ENCODE results near the gene ERBB4. TPM values are rescaled to one million over a fixed set of nuclear protein-coding genes. Genes with fewer than 3 reads are reported as not detected.

Gene ERBB4
- total RNA-seq, 1 experiment from 2014 or later: 0.04 TPM

- Histone ChIP-seq H3K79me1 (ENCODE audit: insufficient read depth, low read depth, low read length, poor library complexity, severe bottlenecking) (no peaks in the 10 kb centered on the region), H3K4me1 (ENCODE audit: insufficient read depth, low read length) (no peaks in the 10 kb centered on the region), H2BK120ac (ENCODE audit: low read depth, low read length, poor library complexity, severe bottlenecking) (no peak overlapping the region), H4K5ac (ENCODE audit: insufficient read length, low read depth, low read length) (no peak overlapping the region), H3K18ac (ENCODE audit: insufficient read length, low read depth, low read length) (no peak overlapping the region), H4K20me1 (ENCODE audit: control insufficient read depth, insufficient read depth, insufficient read length) (no peaks in the 10 kb centered on the region), H2BK5ac (ENCODE audit: insufficient read length, low read length) (no peak overlapping the region), H3K27me3 (ENCODE audit: insufficient read depth, low read length) (no peaks in the 10 kb centered on the region), H3K56ac (ENCODE audit: insufficient read length, low read depth, low read length) (no peak overlapping the region), H3K23me2 (ENCODE audit: insufficient read length, low read depth, low read length, poor library complexity, severe bottlenecking) (no peaks in the 10 kb centered on the region), H3K4me2 (ENCODE audit: insufficient read depth, insufficient read length, low read length) (no peak overlapping the region), H2AFZ (ENCODE audit: low read length) (no peak overlapping the region), H2BK12ac (ENCODE audit: insufficient read length, low read depth, low read length) (no peak overlapping the region), H3K4ac (ENCODE audit: low read depth, low read length) (no peak overlapping the region), H2BK15ac (ENCODE audit: low read depth, low read length) (no peak overlapping the region), H3K79me2 (ENCODE audit: insufficient read depth, low read length) (no peaks in the 10 kb centered on the region), H4K8ac (replicated peaks; ENCODE audit: insufficient read length, low read depth, low read length) (no peak overlapping the region), H2BK20ac (ENCODE audit: low read depth, low read length, poor library complexity, severe bottlenecking) (no peak overlapping the region), H3K9ac (ENCODE audit: extremely low read depth, insufficient read length, low read length) (no peak overlapping the region), H3K14ac (ENCODE audit: insufficient read depth, low read length) (no peak overlapping the region), H2AK5ac (ENCODE audit: insufficient read length, low read length) (no peak overlapping the region), H3K27ac (ENCODE audit: insufficient read length, low read depth, low read length) (no peak overlapping the region), H3K23ac (ENCODE audit: insufficient read length, low read depth, low read length) (no peak overlapping the region), H3T11ph (ENCODE audit: low read length) (no peak overlapping the region), H3K9me3 (ENCODE audit: control insufficient read depth, low read depth, low read length) (no peaks in the 10 kb centered on the region), H4K91ac (ENCODE audit: insufficient read length, low read depth, low read length) (no peak overlapping the region)
- Mint-ChIP-seq H3K4me1 (no peaks in the 10 kb centered on the region), H3K9me3 (peaks cover 2 to 4% of the 10 kb centered on the region in 2 experiments; a peak in 2 of 5 replicates), H3K27me3 (ENCODE audit: low read depth) (no peaks in the 10 kb centered on the region), H3K4me3 (no peak overlapping the region), H3K36me3 (ENCODE audit: insufficient read depth in 1 of 3, low read depth in 3 of 3) (peaks cover 0 to 4% (median 0%) of the 10 kb centered on the region in 3 experiments; a peak in 1 of 7 replicates), H3K27ac (no peak overlapping the region)
- TF ChIP-seq CTCF (conservative IDR thresholded peaks at IDR 0.05): no peak
- no CpG with 5 or more reads among the region's 3 CpGs for WGBS (ENCODE audit: extremely low coverage, insufficient read length, low lambda C conversion rate)
- no peak for DNase-seq
Measured at GRCh38 chr2:211737282-211737681, 801.3 kb downstream of the ERBB4 start.

Measured in H9 (cell line).